KOPT-K1 (cell line): ENCODE measurements around the gene ABI3BP.

Source experiments
- H3K27ac ChIP-seq: fragments of 200-600 bp; sonication (generic); 2 replicates; pipeline ENCODE4 v1.5.1; 2016; ENCODE audit warnings: antibody characterized with exemption, mild to moderate bottlenecking, low read depth, low read length; ENCODE audit not compliant: poor library complexity, severe bottlenecking
- H3K36me3 ChIP-seq: fragments of 200-600 bp; sonication (generic); 2 replicates; pipeline ENCODE4 v1.5.1; 2017; ENCODE audit warnings: antibody characterized with exemption, mild to moderate bottlenecking, low read length, moderate library complexity; ENCODE audit not compliant: insufficient read depth
- H3K9me3 ChIP-seq: fragments of 200-600 bp; sonication (generic); 2 replicates; pipeline ENCODE4 v1.5.1; 2017; ENCODE audit warnings: antibody characterized with exemption, low read length, mild to moderate bottlenecking; ENCODE audit not compliant: insufficient read depth, poor library complexity, severe bottlenecking

The ABI3BP gene

DNA sequence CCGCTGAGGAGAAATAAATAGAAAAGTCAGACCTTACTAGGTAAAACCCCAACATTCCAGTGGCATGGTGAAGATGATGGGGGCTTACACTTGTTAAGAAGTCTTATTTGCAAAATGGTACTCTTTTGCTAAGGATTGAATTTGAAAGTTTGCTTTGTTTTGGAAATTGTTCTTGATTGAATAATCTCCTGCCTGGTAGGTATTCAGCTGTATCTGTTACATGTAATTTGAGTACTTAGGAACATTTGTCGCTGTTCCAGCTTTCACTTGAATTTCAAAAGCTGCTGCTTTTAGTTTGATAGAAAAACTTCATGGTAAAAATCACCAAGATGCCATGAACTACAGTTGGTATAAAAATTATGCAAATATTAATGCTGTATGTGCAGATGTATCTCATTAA lies 239.4 kb downstream of the ABI3BP start:
- H3K36me3 ChIP-seq, result peaks cover 65% of the 10 kb centered on the region
- no peaks in the 10 kb centered on the region for H3K9me3 ChIP-seq

DNA sequence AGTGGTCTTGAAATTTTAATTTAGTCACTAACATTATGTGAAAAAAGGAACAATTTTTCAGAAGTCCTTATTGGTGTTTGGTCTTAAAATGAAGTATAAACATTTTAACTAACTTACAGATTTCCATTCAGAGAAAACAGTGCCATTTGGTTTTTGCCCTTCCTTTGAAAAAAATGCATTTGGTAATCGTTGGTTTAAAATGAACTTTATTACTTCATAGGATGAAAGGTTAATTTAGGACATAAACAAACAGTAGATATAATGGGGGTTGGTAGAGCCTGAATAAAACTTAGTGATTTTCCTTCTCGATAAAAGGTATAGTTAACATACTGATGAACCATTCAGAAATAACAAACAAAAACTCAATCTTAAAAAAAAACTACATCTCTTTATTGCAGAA lies 244.3 kb downstream of the ABI3BP start:
- Histone ChIP-seq H3K27ac (no peak overlapping the region), H3K36me3 (peaks cover 98% of the 10 kb centered on the region), H3K9me3 (no peaks in the 10 kb centered on the region)

More for the DNA sequence above, 239.4 kb downstream of the ABI3BP start:
- no peak overlapping the region for H3K27ac ChIP-seq

DNA sequence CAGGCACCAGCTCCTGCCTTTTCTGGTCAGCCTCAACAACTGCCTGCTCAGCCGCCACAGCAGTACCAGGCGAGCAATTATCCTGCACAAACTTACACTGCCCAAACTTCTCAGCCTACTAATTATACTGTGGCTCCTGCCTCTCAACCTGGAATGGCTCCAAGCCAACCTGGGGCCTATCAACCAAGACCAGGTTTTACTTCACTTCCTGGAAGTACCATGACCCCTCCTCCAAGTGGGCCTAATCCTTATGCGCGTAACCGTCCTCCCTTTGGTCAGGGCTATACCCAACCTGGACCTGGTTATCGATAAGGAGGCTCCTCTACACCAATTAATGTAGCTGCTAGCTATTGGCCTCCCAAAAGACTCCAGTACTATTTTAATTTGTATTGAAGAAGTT lies 245.0 kb downstream of the ABI3BP start:
- peaks cover 98% of the 10 kb centered on the region for H3K36me3 ChIP-seq
- no peaks in the 10 kb centered on the region for H3K9me3 ChIP-seq
- H3K27ac ChIP-seq, result no peak overlapping the region

DNA sequence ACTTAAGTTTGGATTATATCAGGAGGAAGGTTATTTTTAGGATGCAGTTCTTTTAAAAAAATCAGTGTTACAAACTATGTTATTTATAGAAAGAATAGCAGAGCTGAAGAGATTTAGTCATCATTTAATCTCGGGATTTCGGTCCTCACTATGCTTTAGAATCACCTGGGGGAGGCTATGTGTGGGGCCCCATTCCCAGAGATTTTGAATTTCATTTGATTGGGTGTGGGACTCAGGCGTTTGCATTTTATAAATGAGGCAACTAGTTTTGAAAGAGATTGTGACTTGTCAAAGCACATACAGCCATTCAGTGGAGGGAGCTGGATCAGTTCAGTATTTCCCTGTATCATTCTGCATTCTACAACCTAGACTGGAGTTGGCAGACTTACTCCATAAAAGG lies 247.1 kb downstream of the ABI3BP start:
- H3K36me3 ChIP-seq, result peaks cover 98% of the 10 kb centered on the region
- H3K27ac ChIP-seq, result no peak overlapping the region
- H3K9me3 ChIP-seq, result no peaks in the 10 kb centered on the region

DNA sequence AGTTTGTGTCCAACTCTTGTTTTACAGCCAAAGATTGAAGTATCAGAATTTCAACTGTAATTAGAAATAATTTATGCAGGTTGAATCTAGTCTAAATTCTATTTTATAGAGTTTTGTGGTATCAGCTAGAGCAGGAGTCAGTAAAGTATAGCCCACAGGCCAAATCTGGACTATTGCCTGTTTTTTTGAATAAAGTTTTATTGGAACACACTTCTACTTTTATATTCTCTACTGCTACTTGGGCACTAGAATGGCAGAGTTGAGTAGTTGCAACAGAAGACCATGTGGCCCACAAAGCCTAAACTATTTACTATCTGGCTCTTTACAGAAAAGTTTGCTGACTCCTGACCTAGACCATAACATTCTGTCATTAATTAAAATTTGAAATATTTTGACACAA lies 247.6 kb downstream of the ABI3BP start:
- peaks cover 98% of the 10 kb centered on the region for H3K36me3 ChIP-seq
- no peaks in the 10 kb centered on the region for H3K9me3 ChIP-seq
- H3K27ac ChIP-seq, result no peak overlapping the region

DNA sequence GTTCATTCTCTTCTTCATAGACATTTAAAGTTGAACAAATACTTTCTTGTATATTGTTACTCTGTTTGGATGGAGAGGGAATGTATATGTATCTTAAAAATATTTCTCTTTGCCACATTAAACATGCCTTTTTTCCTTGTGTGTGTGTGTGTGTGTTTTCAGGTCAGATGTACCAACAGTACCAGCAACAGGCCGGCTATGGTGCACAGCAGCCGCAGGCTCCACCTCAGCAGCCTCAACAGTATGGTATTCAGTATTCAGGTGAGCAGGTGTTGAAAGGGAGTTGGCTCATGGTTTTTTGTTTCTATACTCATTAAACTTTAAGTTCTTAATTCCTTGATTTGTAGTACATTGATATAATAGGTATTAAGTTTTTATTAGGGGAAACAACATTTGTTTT lies 248.6 kb downstream of the ABI3BP start:
- H3K27ac ChIP-seq, result no peak overlapping the region
- peaks cover 100% of the 10 kb centered on the region for H3K36me3 ChIP-seq
- no peaks in the 10 kb centered on the region for H3K9me3 ChIP-seq

DNA sequence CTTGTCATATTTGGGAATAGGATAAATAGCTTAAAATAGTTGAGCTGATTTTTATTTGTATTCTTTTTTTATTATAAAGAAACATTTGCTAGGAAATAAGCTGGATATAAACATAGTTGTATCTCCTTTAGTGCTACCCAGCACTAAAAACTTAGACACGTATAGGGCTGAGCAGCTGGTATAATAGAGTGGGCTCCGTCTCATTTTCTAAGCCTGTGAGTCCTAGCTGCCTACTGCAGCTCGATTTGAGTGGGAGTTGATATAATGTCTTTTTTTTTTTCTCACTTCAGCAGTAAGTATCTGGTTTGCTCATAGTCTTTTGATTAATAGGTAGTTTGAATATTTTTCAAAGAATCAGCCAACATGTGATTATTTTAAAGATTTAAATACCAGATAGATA lies 249.7 kb downstream of the ABI3BP start:
- H3K27ac ChIP-seq, result no peak overlapping the region
- H3K36me3 ChIP-seq, result peaks cover 100% of the 10 kb centered on the region
- no peaks in the 10 kb centered on the region for H3K9me3 ChIP-seq

DNA sequence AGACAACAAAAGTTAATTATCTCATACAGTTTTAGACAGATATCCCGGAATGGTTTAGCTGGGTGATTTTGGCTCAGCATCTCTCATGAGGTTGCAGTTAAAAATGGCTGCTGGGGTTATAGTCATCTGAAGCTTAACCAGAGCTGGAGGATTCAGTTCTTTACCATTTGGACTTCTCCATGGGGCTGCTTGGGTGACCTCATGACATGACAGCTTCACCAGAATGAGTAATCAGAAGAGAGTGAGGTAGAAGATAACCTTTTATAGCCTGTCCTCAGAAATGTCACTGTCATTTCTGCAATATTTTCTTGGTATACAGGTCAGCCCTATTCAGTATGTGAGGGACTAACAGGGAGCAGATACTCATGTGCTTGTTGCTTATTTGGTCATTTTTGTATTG lies 253.0 kb downstream of the ABI3BP start:
- Histone ChIP-seq H3K36me3 (peaks cover 100% of the 10 kb centered on the region), H3K27ac (no peak overlapping the region), H3K9me3 (no peaks in the 10 kb centered on the region)

DNA sequence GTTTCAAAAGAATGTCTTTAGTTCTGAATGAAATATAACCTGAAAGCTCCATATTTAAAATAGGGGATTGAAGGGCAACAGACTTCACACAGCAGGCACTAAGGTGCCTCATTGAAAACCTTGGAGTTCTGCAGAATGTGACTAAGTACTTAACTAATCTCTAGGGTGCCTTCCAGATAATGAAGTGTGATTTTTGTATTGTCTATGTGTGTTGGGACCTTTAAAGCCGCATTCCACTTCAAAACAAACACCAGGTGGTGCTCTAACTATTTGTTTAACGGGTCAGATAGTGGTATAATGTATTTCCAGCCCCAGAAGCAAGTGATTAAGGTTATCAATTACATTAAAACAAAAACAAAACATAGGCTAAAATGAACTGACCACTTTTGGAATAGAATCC lies 255.9 kb downstream of the ABI3BP start:
- Histone ChIP-seq H3K36me3 (peaks cover 100% of the 10 kb centered on the region), H3K9me3 (no peaks in the 10 kb centered on the region), H3K27ac (no peak overlapping the region)

DNA sequence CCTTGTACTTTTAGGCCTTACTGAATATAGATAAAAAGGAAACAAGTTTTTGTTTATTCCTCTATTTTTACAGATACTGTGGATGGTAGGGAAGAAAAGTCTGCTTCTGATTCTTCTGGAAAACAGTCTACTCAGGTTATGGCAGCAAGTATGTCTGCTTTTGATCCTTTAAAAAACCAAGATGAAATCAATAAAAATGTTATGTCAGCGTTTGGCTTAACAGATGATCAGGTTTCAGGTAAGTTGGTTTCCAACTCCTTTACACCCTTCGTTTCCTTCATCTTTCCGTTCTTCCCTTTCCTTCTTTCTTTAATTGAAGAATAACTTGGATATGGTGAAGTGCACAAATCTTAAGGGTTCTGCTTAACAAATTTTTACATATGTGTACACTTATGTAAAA lies 260.8 kb downstream of the ABI3BP start:
- no peak overlapping the region for H3K27ac ChIP-seq
- H3K9me3 ChIP-seq, result no peaks in the 10 kb centered on the region
- H3K36me3 ChIP-seq, result peaks cover 98% of the 10 kb centered on the region

DNA sequence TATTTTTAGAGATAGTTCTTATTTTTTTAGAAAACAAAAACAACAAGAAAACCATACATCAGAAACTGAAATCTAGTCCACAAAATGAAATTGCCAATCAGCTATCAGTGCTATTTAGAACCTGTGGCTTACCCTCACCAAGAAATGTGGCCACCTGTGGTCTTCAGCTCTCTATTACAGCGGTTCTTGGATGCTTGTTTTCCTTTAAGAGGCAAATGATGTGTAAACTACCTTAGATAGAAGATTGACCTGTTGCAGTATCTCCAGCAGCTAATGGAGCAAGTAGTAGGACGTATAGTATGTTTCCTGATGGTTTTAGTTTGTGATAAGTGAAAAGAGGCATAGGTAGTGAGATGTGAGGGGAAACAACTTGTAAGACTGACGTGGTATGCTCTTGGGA lies 262.7 kb downstream of the ABI3BP start:
- peaks cover 98% of the 10 kb centered on the region for H3K36me3 ChIP-seq
- no peak overlapping the region for H3K27ac ChIP-seq
- no peaks in the 10 kb centered on the region for H3K9me3 ChIP-seq

DNA sequence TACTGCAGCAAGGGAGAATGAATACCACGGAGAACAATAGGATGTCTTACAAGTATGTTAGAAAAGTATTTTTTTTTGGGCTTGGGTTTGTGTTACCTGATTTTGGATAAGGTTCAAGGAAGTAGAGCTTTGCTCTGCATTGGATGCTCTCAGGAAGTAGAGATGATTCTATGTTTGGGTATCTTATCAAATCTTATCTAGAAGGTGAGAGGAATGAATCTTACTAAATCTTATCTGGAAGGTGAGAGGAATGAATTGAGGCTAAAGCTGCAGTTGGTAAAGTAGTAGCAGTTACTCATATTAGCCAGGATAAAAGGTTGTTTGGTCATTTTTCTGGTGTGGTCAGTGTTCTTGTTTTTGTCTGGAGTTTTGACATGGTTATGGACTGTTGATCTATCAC lies 266.5 kb downstream of the ABI3BP start:
- Histone ChIP-seq H3K36me3 (peaks cover 95% of the 10 kb centered on the region), H3K9me3 (no peaks in the 10 kb centered on the region), H3K27ac (no peak overlapping the region)

DNA sequence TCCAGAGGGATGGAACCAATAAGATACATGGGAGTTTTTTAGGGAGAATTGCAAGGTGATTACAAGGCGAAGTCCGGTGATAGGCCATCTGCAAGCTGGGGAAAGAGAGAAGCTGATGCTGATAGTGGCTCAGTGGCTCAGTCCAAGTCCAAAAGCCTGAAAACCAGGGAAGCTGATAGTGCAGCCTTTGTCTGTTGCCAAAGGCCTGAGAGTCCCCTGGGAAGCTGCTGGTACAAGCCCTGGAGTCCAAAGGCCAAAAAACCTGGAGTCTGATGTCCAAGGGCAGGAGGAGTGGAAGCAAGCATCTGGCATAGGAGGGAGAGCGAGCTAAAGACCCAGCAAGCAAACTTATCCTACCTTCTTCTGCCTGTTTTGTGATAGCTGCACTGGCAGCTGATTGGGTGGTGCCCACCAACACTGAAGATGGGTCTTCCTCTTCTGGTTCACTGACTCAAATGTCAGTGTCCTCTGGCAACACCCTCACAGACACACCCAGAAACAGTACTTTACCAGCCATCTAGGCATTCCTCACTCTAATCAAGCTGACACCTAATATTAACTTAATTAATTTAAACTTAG lies 267.2 kb downstream of the ABI3BP start:
- peaks cover 95% of the 10 kb centered on the region for H3K36me3 ChIP-seq
- H3K27ac ChIP-seq, result no peak overlapping the region
- H3K9me3 ChIP-seq, result no peaks in the 10 kb centered on the region

DNA sequence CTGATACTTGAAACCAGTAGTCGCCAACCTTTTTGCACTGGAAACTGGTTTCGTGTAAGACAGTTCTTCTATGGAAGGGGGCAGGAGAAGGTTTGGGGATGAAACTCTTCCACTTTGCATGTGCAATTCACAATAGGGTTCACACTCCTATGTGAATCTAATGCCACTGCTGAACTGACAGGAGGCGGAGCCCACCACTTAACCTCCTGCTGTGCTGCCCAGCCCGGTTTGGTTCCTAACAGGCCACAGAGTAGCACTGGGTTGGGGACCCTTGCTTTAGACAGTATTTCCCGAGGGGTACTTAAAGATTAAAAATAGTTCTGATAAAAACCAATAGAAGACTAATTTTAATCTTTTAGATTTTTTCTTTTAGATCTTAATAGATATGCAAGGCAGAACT lies 272.8 kb downstream of the ABI3BP start:
- no peak overlapping the region for H3K27ac ChIP-seq
- no peaks in the 10 kb centered on the region for H3K9me3 ChIP-seq
- peaks cover 96% of the 10 kb centered on the region for H3K36me3 ChIP-seq

DNA sequence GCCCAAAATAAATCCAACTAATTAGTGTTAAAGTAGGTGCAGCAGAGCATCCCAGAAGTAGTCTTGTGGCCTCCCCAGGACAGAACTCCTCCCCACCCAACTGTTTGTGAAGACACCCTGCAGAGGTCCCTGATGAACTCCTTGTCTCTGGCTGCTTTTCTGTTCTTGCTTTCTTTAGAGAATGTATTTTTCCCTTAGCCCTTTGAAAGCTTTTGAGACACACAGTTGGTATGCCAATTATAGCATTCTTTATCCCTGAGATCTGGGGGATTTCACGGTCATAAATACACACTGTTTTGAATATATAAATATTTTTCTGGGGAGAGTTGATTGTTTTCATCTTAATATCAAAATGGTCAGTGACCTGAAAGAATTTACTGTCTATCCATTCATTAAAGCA lies 274.1 kb downstream of the ABI3BP start:
- no peak overlapping the region for H3K27ac ChIP-seq
- H3K36me3 ChIP-seq, result peaks cover 97% of the 10 kb centered on the region
- H3K9me3 ChIP-seq, result no peaks in the 10 kb centered on the region

DNA sequence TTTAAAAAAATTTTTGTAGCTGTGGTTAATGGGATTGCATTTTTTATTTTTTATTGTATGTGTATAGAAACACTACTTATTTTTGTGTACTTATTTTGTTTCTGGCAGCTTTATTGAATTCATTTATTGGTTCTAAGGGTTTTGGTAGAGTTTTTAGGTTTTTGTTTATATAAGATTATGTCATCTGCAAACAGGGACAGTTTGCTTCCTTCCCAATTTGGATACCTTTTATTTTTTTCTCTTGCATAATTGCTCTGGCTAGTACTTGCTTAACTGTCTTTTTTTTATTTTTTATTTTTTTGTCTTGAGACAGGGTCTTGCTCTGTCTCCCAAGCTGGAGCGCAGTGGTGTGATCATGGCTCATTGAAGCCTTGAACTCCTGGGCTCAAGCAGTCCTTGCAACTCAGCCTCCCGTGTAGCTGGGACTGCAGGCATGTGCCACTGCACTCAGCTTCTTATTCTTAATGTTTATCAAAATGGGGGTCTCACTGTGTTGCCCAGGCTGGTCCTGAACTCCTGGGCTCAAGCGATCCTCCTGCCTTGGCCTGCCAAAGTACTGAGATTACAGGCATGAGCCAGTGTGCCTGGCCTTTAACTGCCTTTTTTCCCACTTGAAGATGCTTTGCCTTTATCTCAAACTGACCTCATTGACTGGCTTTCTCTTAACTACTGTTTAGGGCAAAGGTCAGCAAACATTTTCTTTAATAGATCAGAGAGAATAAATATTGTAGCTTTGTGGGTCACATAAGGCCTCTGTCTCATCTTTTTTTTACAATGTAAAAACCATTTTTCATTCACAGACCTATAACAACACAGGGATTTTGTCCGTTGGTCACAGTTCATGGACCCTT lies 275.4 kb downstream of the ABI3BP start:
- no peak overlapping the region for H3K27ac ChIP-seq
- H3K9me3 ChIP-seq, result no peaks in the 10 kb centered on the region
- peaks cover 100% of the 10 kb centered on the region for H3K36me3 ChIP-seq
